ELR (cell line): ENCODE results near the gene DTX3.
"Not testable (repeated sequence)": the region's sequence is repeated elsewhere in the genome, so short reads cannot be mapped to it uniquely, and the experiment has no call there.

Experiments used
- DNase-seq: peaks from one replicate; pipeline ENCODE4 v3.0.0-alpha.2; 2015; ENCODE audit warnings: low read depth

The DTX3 gene

GRCh38 chr12:57607958-57608663 lies 3.5 kb downstream of the DTX3 start:
- DNase-seq = no peak

GRCh38 chr12:57609101-57609780 lies 4.6 kb downstream of the DTX3 start:
- no peak for DNase-seq

- DNase-seq = no peak
These were observed 5.3 kb downstream of the DTX3 start for GRCh38 chr12:57609781-57610553.

- peak; percentile 32 for DNase-seq
These were observed 6.0 kb downstream of the DTX3 start for GRCh38 chr12:57610554-57611107.

- peak; percentile 71 for DNase-seq
These were observed 6.6 kb downstream of the DTX3 start, which contains the start of gene ARHGEF25 for GRCh38 chr12:57611108-57611826. Gene ARHGEF25 (plus strand): TSS chr12:57611435. CDS start chr12:57611895, 460 bp downstream.

GRCh38 chr12:57611827-57612710 lies 7.4 kb downstream of the DTX3 start:
- no peak for DNase-seq

GRCh38 chr12:57612711-57613426 lies 8.2 kb downstream of the DTX3 start:
- DNase-seq = no peak

GRCh38 chr12:57613427-57614109 lies 8.9 kb downstream of the DTX3 start:
- DNase-seq = no peak

GRCh38 chr12:57614178-57614947 lies 9.7 kb downstream of the DTX3 start:
- DNase-seq = peak; percentile 49

- no peak for DNase-seq
These were observed 10.4 kb downstream of the DTX3 start for GRCh38 chr12:57614948-57615500.

GRCh38 chr12:57615637-57616036 lies 11.0 kb downstream of the DTX3 start:
- DNase-seq = no peak

- peak; percentile 51 for DNase-seq
These were observed 11.9 kb downstream of the DTX3 start for GRCh38 chr12:57616383-57617101.

GRCh38 chr12:57617942-57618341 lies 13.3 kb downstream of the DTX3 start:
- no peak for DNase-seq

- DNase-seq = not testable (repeated sequence)
These were observed 13.8 kb downstream of the DTX3 start for GRCh38 chr12:57618431-57618830.

- DNase-seq = no peak
These were observed 14.4 kb downstream of the DTX3 start for GRCh38 chr12:57618966-57619433.

- no peak for DNase-seq
These were observed 15.0 kb downstream of the DTX3 start for GRCh38 chr12:57619434-57620244.
